GM21619 (cell line): Measurements from ENCODE around the gene MRPL51.
A peak's percentile ranks its signal among the peaks of the same experiment; 100 is the strongest.
"Not testable (repeated sequence)": the region's sequence is repeated elsewhere in the genome, so short reads cannot be mapped to it uniquely, and the experiment has no call there.

Experiments
- ATAC-seq: cut with Tn5 transposase; IDR thresholded peaks from one replicate; pipeline ENCODE4 v1.9.1; 2021; ENCODE audit not compliant: unreplicated experiment

Gene MRPL51

DNA sequence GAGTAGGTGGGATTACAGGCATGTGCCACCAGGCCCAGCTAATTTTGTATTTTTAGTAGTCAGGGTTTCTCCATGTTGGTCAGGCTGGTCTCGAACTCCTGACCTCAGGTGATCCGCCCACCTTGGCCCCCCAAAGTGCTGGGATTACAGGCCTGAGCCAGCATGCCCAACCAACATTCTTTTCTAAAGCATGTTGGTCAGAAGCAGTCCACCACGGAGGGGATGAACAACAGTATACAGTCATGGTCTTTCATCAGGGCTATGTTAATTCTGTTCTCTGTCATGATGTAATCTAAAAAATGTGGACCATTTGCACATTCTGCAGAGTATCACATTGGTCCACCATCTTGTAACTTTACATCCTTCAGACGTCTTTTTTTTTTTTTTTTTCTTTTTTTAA, 3.6 kb downstream of the MRPL51 start:
- no peak for ATAC-seq

GRCh38 chr12:6488240-6488639, 4.8 kb downstream of the MRPL51 start:
- no peak for ATAC-seq

- no peak for ATAC-seq
Measured at GRCh38 chr12:6478416-6478815, 14.6 kb downstream of the MRPL51 start.

GRCh38 chr12:6477601-6478377, 15.3 kb downstream of the MRPL51 start:
- not testable (repeated sequence) for ATAC-seq

DNA sequence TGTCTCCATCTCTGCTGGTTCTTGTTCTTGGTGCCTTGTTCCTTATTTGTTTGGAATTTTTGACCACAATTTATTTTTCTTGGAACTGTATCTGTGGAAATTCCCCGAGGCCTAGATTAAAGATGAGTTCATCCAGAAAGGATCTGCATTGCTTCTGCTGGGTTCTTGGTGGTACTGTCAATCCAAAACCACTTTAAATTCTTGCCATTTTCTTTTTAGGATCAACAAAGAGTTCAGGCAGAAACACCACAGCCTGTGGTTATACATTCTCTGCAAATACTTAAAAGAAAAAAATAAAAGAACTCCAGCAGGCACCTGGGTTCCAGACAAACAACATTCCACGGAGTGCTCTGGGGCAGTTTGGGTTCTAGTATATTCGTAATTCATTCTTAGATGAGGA, 16.6 kb downstream of the MRPL51 start:
- no peak for ATAC-seq

GRCh38 chr12:6475233-6475975, 17.7 kb downstream of the MRPL51 start:
- ATAC-seq: not testable (repeated sequence)

- no peak for ATAC-seq
Measured at GRCh38 chr12:6472491-6472890, 20.6 kb downstream of the MRPL51 start.

GRCh38 chr12:6471989-6472360, 21.1 kb downstream of the MRPL51 start:
- no peak for ATAC-seq

DNA sequence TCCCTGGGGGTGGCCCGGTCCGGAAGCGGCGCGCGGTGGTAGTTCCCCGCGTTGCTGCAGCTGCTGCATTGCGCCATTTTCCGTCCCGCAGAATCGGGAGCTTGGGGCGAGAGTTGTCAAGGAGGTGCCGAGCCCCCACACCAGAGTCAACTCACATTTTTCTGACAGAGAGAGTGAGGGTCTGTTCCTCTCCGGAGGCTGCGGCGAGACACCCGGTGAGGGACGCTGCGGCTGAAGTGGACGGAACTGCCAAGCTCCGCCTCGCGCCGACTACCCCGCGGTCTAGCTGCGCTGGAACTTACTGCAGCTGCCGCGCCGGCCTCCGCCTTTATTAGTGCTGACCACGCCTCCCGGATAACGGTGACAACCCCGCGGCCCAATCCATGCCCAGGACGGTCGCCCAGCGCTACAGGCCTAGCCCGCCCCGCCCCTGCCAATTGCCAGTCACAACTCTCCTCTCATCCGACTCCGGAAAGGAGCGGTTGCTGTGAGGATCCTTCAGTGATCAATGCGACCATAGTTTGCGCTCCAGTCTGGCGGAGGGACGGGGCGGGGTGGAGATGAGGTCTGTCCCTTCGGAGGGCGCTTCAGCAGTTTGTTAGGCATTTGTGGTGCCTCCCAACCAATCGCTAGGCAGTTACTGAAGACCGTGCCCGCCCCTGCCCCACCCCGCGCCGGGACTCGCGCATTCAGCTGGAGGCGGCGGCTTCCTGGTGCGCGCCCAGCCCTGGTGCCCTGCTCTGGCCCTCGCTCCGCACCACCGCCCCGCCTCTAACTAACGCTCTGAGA, 22.5 kb downstream of the MRPL51 start, which contains the start of gene VAMP1:
Gene VAMP1 (minus strand): TSS at position 303 of the 789 bp plus-strand sequence. CDS start 146 bp downstream, at position 157.
- ATAC-seq: peak; percentile 90

DNA sequence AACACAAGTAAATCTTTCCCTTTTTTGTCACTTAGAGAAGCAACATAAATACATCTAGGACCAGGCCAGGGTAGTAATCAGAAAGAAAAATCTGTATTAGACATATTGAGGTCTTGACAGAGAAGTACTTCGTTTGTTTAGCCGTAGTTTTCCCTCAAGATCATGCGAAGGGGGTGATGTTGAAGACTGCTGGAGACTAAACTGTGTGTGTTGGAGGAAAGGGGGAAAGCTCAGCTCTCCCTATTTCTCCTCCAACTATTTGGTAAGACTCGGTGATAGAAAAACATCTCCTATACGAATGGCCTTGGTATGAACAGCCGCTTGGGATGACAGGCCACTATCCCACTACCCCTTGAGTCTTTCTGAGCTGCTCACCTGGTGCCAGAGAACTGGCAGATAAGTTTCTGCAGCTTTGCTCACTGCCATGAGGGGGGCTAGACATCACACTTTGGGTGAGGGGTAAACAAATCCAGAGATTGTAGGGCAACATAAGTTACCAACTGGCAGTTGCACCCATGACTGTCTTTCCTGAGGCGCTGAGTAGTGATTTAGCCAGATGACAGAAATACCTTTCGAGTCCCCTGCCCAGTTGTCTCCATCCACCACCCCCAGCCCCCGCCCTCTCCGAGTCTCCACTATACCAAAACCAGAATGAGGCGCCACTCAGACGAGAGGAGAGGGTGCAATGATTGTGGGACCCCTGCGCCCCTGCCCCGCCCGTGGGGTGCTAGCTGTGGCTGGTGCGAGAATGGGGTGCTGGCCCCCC, 23.3 kb downstream of the MRPL51 start:
- ATAC-seq: no peak

GRCh38 chr12:6469092-6469491, 24.0 kb downstream of the MRPL51 start:
- no peak for ATAC-seq

DNA sequence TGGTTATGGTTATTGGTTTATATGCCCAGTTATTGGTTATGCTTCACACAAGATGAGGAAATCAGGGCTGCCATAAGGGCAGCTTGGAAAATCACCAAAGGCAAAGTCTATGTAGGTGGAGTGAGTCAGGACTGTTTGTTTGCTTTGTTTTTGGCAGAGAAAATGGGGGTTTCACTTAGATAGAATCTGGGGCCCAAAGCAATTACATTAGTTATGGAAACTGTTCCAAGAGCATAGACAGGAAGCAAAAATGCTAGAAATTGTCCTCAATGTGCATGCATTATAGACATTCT, 24.8 kb downstream of the MRPL51 start:
- no peak for ATAC-seq

DNA sequence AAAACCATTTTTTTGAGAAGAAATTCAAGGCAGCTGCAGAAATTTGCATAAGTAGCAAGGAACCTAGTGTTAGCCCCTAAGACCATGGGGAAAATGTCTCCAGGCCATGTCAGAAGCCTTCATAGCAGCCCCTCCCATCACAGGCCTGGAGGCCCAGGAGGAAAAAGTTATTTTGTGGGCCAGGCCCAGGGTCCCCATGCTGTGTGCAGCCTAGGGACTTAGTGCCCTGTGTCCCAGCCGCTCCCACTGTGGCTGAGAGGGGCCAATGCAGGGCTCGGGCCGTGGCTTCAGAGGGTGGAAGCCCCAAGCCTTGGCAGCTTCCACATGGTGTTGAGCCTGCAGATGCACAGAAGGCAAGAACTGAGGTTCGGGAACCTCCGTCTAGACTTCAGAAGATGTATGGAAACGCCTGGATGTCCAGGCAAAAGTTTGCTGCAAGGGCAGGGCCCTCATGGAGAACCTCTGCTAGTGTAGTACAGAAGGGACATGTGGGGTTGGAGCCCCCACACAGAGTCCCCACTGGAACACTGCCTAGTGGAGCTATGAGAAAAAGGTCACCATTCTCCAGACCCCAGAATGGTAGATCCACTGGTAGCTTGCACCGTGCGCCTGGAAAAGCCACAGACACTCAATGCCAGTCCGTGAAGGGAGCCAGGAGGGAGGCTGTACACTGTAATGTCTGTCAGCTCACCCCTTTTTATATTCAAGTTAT, 25.3 kb downstream of the MRPL51 start:
- not testable (repeated sequence) for ATAC-seq

DNA sequence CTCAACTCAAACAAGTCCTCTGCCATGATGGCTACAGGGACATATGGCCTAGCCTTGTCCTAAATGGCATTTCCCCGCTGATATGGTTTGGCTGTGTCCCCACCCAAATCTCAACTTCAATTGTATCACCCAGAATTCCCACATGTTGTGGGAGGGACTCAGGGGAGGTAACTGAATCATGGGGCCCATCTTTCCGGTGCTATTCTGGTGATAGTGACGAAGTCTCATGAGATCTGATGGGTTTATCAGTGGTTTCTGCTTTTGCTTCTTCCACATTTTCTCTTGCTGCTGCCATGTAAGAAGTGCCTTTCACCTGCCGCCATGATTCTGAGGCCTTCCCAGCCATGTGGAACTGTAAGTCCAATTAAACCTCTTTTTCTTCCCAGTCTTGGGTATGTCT, 26.3 kb downstream of the MRPL51 start:
- ATAC-seq: not testable (repeated sequence)

- no peak for ATAC-seq
Measured at GRCh38 chr12:6466184-6466573, 26.9 kb downstream of the MRPL51 start.

- ATAC-seq: no peak
Measured at GRCh38 chr12:6465467-6466183, 27.4 kb downstream of the MRPL51 start.

- no peak for ATAC-seq
Measured at GRCh38 chr12:6464531-6464930, 28.5 kb downstream of the MRPL51 start.

DNA sequence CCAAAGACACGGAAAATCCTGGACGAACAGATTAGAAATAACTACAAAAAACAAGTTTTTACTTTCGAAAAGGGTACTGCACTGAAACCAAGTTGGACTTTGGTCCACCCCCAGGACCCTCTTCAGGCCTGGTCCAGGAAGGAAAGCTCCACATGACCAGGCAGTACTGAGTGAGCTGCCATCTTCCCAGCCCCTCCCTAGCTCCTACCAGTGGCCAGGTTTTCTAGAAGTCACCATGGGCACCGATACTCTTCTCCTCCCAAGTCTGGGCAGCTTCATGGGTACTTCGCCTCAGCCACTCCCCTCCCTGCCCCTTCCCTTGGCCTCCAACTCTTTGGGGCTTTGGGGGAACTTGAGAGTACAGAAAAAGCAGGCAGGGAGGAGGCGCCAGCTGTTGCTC, 29.2 kb downstream of the MRPL51 start:
- no peak for ATAC-seq

GRCh38 chr12:6463216-6463615, 29.8 kb downstream of the MRPL51 start:
- no peak for ATAC-seq
